ENCODE measurements around the gene BBS4. TPM values are rescaled to one million over a fixed set of nuclear protein-coding genes. Genes with fewer than 3 reads are reported as not detected.
"Not testable (repeated sequence)": the region's sequence is repeated elsewhere in the genome, so short reads cannot be mapped to it uniquely, and the experiment has no call there.

Gene BBS4, protein sequence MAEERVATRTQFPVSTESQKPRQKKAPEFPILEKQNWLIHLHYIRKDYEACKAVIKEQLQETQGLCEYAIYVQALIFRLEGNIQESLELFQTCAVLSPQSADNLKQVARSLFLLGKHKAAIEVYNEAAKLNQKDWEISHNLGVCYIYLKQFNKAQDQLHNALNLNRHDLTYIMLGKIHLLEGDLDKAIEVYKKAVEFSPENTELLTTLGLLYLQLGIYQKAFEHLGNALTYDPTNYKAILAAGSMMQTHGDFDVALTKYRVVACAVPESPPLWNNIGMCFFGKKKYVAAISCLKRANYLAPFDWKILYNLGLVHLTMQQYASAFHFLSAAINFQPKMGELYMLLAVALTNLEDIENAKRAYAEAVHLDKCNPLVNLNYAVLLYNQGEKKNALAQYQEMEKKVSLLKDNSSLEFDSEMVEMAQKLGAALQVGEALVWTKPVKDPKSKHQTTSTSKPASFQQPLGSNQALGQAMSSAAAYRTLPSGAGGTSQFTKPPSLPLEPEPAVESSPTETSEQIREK
- total RNA-seq (54.5 TPM), polyA plus RNA-seq (17.7 TPM)

DNA sequence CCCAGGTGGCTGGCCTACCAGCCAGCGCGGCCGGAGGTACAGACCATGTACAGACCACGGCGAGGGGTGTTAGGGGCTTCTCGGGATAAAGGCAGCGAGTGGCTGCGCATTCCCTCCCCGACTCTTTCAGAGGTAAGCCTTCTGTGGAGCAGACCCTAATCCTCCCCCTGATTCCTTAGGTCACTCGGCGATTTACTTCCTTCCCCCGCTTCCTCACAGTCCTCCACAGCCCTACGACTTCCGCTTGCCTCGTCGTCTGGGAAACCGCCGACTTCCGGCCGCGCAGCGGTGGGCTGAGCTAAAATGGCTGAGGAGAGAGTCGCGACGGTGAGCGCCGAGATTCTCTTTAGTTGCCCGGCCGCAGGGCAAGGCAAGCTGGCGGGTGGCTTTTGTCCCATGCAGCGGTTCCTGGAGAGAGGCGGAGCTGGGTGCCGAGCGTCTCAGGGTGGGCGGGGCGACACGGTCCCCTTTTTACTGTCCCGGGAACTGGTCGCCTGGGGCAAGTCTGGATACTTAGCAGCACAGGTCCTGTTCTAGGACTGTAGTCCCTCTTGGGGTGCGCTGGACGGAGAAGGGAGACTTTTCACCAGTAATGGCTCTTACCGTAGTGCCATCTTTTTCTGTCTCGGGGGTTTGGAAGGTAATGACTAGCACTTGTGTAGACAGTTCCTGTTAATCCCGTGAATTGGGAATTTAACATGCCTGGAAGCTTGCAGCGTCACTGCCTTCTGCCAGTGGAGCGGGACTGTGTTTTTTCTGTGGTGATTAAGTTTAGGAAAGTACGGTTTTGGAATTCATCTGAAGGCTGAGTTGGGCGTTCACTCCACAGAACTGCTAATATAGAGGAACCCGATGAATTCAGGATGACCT is at the start of gene BBS4, which contains the start of gene HIGD2B:
BBS4 (plus strand) TSS at position 283 of the 870 bp plus-strand sequence; CDS start at position 304, 21 bp downstream.
HIGD2B (minus strand) TSS at position 258 of the 870 bp plus-strand sequence. CDS start 9,808 bp downstream, outside the sequence.
- under 1% methylated on average over 49 of the region's 49 CpGs for WGBS
- peak; percentile 85 for DNase-seq (ENCODE audit: extremely low spot score)
- H3K27ac ChIP-seq (ENCODE audit: low read depth): peak within 1 kb of the TSS; percentile 88
- peak within 1 kb of the TSS; percentile 50 for H3K4me3 ChIP-seq (ENCODE audit: low read depth, low read length)
- no peaks in the 10 kb centered on the region for H3K4me1 ChIP-seq (ENCODE audit: insufficient read depth)
- no peaks in the 10 kb centered on the region for H3K36me3 ChIP-seq (ENCODE audit: insufficient read depth)

DNA sequence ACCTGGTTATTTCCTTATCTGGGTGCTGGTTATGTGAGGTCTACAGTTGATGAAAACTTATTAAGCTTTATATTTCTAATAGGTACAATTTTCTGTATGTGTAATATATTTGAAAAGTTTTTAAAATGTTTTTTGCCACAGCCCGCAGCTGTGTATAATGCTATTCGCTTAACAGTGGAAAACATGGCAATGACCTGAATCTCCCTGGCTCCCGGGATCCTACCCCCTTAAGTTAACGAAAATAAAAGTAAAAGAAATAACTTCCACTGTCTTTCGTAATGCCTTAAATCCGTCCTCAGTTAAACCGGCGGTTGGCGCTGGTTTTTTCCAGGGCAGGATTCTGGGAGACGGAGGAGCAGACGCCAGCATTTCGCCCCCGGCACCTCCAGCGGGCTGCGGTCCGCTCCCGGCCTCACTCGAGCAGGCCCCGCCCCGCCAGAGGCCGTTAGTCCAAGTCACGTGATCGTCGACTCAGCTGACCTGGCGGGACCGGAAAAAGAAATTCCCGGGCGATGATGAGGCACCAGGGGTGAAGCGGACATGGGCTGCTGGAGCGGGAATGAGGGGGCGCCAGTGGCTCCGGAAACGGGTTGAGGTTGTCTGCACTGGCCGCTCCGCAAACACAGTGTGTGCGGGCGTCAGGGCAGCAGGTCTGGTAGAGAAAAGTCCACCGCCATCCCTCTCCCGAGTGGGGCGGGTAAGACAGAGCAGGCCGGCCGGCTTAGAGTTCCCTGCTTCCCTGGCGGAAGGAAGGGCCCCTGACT is 49.3 kb upstream of the BBS4 start:
- 0% methylated on average over 22 of the region's 43 CpGs for WGBS
- DNase-seq (ENCODE audit: extremely low spot score): peak; percentile 11
- H3K27ac ChIP-seq (ENCODE audit: low read depth); H3K4me1 ChIP-seq (ENCODE audit: insufficient read depth); H3K4me3 ChIP-seq (ENCODE audit: low read depth, low read length); H3K36me3 ChIP-seq (ENCODE audit: insufficient read depth): not testable (repeated sequence)

DNA sequence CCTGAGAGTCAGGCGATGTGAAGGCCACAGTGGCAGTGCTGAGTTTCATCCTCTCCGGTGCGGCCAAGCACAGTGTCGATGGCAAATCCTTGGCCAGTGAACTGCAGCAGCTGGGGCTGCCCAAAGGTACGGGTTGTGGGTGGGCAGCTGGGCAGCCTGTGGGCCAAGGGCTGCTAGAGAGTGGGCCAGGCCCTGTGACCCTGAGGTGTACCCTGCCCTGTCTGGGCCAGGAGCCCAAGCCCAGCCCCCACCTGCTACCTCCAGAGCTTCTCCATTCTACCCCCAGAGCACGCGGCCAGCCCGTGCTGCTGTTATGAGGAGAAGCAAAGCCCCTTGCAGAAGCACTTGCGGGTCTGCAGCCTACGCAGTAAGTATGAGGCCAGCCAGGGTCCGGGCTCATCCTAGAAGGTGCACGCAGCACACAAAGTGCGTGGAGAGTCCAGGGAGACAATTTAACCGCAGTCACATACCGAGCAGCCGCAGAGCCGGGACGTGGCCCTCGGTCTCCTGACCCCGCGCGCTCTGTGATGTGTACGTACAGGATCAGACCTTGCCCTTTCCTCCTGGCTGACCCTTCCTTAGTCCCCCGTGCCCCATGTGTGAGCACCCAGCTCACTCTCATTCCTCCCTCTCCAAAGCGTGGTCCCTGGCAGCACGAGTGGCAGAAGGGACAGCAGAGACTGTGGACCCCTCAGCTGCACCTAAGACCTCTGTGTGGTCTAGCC is 46.1 kb upstream of the BBS4 start:
- no CpG with 5 or more reads among the region's 26 CpGs for WGBS

DNA sequence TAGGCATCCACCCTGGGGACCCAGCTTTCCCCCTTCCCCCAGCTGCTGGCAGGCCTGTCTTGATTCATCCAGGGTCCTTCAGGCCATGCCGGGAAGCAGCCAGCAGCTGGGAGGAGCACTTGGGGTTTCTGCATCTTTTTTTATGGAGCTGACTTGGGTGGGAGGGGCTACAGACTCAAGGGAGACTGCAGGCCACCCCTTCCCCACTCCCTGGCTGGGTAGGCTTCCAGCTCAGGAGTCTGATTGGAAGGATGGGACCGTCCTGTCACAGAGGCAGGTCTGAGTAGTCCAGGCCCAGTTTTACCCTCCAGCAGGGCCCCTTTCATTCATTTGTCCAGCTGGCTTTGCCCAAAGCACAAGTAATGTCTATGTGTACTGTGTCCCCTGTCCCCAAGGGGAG is 43.7 kb upstream of the BBS4 start:
- no CpG with 5 or more reads among the region's 2 CpGs for WGBS
- H3K27ac ChIP-seq (ENCODE audit: low read depth); H3K36me3 ChIP-seq (ENCODE audit: insufficient read depth); H3K4me1 ChIP-seq (ENCODE audit: insufficient read depth); DNase-seq (ENCODE audit: extremely low spot score); H3K4me3 ChIP-seq (ENCODE audit: low read depth, low read length): not testable (repeated sequence)

More for the DNA sequence above, 46.1 kb upstream of the BBS4 start:
- not testable (repeated sequence) for H3K4me1 ChIP-seq (ENCODE audit: insufficient read depth); H3K36me3 ChIP-seq (ENCODE audit: insufficient read depth); H3K4me3 ChIP-seq (ENCODE audit: low read depth, low read length); DNase-seq (ENCODE audit: extremely low spot score); H3K27ac ChIP-seq (ENCODE audit: low read depth)

DNA sequence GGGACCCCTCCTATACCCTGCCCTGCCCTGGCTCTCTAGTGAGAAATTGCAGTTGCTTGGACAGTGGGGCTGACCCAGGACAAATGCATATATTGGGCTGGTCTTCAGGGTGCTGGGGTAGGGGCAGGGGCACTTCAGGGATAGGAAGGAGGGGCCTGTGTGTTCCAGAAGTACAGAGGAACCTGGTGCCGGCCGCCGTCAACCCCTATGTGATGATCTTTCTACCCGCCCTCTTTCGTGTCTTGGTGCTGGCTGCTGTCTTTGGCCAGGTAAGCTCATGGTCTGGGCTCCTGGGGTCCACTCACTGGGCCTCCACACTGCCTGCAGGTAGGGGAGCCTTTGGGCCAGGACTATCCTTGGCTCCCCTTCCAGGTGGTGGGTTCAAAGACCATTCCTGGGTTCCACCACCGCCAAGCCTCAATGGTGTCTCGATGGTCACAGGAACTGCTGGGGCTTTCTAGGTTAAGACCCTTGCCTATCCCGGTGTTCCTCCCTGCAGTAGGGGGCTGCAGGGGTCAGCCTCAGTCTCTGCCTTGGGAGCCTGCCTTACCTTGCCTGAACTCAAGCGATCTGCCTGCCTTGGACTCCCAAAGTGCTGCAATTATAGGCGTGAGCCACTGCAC is 37.3 kb upstream of the BBS4 start:
- DNase-seq (ENCODE audit: extremely low spot score); H3K27ac ChIP-seq (ENCODE audit: low read depth); H3K36me3 ChIP-seq (ENCODE audit: insufficient read depth); H3K4me1 ChIP-seq (ENCODE audit: insufficient read depth); H3K4me3 ChIP-seq (ENCODE audit: low read depth, low read length): not testable (repeated sequence)
- WGBS: 83% methylated on average over 8 of the region's 10 CpGs

DNA sequence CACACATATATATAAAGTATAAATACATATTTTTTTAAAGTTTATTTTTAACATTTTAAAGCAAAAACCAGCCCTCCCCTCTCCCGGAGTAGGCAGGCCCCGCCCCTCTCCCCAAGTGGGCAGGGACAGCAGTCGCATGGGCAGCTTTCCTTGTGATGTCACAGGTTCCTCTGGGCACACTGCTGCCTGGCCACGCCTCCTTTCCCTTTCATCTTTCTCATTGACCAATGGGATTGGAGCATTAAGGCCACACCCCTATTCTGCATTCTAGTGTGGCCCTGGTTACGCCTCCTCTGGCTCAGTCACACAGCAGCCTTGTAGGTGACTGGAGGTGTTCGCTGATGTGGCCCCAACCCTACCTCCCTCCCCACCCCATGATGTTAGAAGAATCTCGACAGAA is 31.6 kb upstream of the BBS4 start, which contains the start of gene GOLGA6B:
GOLGA6B (plus strand) TSS at position 301 of the 400 bp plus-strand sequence; CDS start at position 342, 41 bp downstream.
- no CpG with 5 or more reads among the region's 7 CpGs for WGBS

DNA sequence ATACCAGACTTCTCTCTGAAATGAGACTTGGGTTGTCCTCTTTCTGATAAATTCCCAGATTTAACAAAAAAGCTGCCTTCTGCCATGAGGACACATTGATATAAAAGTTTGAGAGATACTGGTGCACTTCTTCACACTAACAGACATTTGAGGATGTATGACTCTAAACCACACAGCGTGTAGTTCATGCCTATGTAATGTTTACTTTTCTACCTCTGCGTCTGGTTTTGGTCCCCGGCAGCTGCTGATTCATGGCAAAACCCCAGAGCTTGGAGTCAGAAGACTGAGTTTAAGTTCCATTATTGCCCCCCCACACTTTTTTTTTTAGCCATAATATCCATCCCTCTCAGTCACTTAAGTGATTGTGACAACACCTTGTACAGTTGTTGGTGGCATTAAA is 30.0 kb upstream of the BBS4 start:
- not testable (repeated sequence) for DNase-seq (ENCODE audit: extremely low spot score); H3K4me3 ChIP-seq (ENCODE audit: low read depth, low read length); H3K4me1 ChIP-seq (ENCODE audit: insufficient read depth); H3K27ac ChIP-seq (ENCODE audit: low read depth); H3K36me3 ChIP-seq (ENCODE audit: insufficient read depth)
- WGBS: no CpG with 5 or more reads among the region's 3 CpGs

More for the DNA sequence above, 31.6 kb upstream of the BBS4 start, which contains the start of gene GOLGA6B:
- H3K27ac ChIP-seq (ENCODE audit: low read depth); H3K36me3 ChIP-seq (ENCODE audit: insufficient read depth); H3K4me1 ChIP-seq (ENCODE audit: insufficient read depth); H3K4me3 ChIP-seq (ENCODE audit: low read depth, low read length); DNase-seq (ENCODE audit: extremely low spot score): not testable (repeated sequence)

DNA sequence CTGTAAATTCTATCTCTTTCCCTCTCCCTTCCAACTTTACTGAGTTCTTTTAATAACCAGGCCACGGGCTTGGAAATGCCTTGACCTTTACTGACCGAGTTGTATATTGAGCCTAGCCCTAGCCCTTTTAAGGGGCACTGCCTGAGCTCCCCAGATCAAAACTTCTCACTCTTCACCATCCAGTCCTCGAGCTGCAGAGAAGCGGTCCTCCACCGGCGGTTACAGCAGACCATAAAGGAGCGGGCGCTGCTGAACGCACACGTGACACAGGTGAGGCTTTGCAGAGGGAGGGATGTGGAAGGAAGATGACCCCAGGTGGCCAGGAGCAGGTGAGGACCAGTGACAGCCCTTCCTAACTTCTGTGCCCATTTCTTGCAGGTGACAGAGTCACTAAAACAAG is 24.9 kb upstream of the BBS4 start:
- not testable (repeated sequence) for DNase-seq (ENCODE audit: extremely low spot score); H3K27ac ChIP-seq (ENCODE audit: low read depth); H3K4me1 ChIP-seq (ENCODE audit: insufficient read depth); H3K4me3 ChIP-seq (ENCODE audit: low read depth, low read length); H3K36me3 ChIP-seq (ENCODE audit: insufficient read depth)
- 69% methylated on average over 8 of the region's 10 CpGs for WGBS

DNA sequence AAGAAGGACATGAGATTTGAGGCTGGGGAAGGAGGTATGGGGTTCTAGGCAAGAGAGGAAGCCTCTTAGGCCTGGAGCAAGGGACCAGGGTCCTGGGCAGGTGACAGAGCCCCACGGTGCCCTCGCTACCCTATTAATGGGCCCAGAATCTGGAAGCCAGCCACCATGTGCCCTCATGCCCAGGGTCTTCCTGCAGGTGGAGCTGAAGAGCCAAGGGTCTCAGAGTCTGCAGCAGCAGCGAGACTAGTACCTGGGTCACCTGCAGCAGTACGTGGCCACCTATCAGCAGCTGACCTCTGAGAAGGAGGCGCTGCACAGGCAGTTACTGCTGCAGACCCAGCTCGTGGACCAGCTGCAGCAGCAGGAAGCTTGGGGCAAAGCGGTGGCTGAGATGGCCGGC is 22.1 kb upstream of the BBS4 start:
- DNase-seq (ENCODE audit: extremely low spot score): not testable (repeated sequence)
- WGBS: 47% methylated on average over 3 of the region's 8 CpGs

DNA sequence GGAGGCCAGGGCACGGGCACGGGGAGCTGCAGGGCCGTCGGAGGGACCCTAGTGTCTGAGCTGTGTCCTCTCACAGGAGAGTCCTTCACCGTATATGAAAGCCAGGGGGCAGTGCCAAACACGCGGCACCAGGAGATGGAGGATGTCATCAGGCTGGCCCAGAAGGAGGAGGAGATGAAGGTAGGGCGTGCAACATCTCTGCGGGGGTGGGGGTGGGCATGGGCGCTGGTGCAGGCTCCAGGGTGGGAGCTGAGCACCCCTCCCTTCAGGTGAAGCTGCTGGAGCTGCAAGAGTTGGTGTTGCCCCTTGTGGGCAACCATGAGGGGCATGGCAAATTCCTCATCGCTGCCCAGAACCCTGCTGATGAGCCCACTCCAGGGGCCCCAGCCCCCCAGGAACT is 20.3 kb upstream of the BBS4 start:
- H3K27ac ChIP-seq (ENCODE audit: low read depth); H3K36me3 ChIP-seq (ENCODE audit: insufficient read depth); H3K4me1 ChIP-seq (ENCODE audit: insufficient read depth); DNase-seq (ENCODE audit: extremely low spot score); H3K4me3 ChIP-seq (ENCODE audit: low read depth, low read length): not testable (repeated sequence)
- 75% methylated on average over 5 of the region's 11 CpGs for WGBS

More for the DNA sequence above, 22.1 kb upstream of the BBS4 start:
- not testable (repeated sequence) for H3K36me3 ChIP-seq (ENCODE audit: insufficient read depth); H3K27ac ChIP-seq (ENCODE audit: low read depth); H3K4me1 ChIP-seq (ENCODE audit: insufficient read depth); H3K4me3 ChIP-seq (ENCODE audit: low read depth, low read length)

DNA sequence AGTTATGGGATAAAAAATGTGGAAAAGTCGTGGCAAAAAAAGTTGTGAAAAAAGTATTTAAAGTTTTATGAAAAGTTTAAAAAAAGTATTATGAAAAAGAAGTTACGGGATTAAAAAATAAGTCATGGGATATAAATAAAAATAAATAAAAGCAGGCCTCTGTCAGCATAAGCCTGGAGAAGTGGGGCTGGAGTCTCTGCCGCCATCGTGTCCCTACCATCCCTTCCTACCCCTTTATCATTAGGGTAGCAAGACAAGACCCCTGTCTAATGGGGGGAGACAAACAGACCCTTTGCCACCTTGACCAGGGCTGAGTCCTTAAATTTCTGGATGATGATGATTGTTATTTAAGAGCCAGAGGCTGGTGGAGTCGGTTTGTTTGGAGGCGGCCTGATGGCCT is 16.2 kb upstream of the BBS4 start:
- not testable (repeated sequence) for DNase-seq (ENCODE audit: extremely low spot score); H3K4me3 ChIP-seq (ENCODE audit: low read depth, low read length); H3K27ac ChIP-seq (ENCODE audit: low read depth); H3K36me3 ChIP-seq (ENCODE audit: insufficient read depth); H3K4me1 ChIP-seq (ENCODE audit: insufficient read depth)
- WGBS: 90% methylated on average over 5 of the region's 6 CpGs

DNA sequence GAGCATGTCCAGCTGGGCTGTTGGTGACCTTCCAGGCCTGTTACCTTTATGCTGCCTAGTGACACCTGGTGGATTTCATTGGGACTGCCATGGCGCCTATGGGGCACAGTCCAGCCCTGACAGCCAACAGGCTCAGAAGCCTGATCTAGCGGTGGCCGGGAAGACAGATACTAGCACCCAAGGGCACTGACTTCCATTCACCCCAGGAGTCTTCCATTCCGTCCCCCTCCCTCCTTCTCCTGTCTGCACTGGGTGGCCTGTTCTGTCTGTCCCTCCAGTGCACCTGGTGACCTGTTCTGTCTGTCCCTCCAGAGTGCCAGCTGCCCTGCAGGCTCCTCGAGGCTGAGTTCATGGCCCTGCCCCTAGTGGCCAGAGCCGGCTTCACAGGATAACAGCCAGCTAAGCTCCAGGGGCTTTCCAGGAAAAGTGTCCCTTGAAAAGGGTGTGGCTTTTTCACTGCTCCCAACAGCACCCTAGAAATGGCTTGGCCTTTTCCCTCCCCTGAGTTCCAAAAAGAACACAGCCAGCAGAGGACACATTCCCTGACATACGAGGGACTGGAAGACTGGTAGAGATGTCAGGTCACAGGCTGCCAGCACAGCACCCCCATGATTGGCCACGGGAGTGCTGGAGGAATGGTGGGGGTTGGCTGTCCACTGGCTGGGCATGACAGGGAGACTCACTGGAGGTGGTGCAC is 15.2 kb upstream of the BBS4 start:
- not testable (repeated sequence) for H3K4me1 ChIP-seq (ENCODE audit: insufficient read depth); H3K27ac ChIP-seq (ENCODE audit: low read depth); H3K36me3 ChIP-seq (ENCODE audit: insufficient read depth); H3K4me3 ChIP-seq (ENCODE audit: low read depth, low read length)
- DNase-seq (ENCODE audit: extremely low spot score): peak; percentile 3
- WGBS: 6% methylated on average over 8 of the region's 8 CpGs
